ENCODE results near the gene NMNAT3.

Gene NMNAT3

DNA sequence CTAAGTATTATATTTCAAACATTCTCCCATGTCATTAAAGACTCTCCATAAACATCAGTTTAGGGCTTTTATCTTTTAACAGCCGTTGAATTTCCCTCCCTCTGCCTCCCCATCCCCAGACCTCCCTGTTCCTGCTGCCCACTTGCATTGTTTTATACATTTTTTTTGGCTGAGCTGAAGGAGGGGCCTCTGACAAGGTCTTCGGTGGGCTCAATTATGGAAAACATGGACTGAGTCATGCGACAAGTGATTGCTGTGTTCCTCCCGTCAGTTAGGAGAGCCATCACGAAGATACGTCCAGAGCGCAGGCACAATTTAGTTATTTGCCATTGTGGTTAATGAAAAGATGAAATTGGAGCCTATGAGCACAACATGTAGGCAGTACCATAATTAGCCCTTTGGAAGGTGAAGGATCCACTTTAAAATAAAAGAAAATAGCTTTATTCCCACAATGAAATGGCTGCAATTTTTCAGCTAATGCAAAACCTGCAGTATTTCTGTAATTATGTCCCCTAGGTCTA, 12.0 kb upstream of the NMNAT3 start:
- peaks cover 12% of the 10 kb centered on the region for H3K4me1 ChIP-seq (ENCODE audit: insufficient read depth, low read length)
- H3K36me3 ChIP-seq (ENCODE audit: insufficient read depth, low read length): no peaks in the 10 kb centered on the region
- no peaks in the 10 kb centered on the region for H3K9me3 ChIP-seq (ENCODE audit: low read length)
- H3K27me3 ChIP-seq (ENCODE audit: insufficient read depth, low read length): peaks cover 24% of the 10 kb centered on the region
- H3K4me3 ChIP-seq (ENCODE audit: low read length): no peak overlapping the region
- H2AFZ ChIP-seq (ENCODE audit: low read depth, low read length): no peak overlapping the region

DNA sequence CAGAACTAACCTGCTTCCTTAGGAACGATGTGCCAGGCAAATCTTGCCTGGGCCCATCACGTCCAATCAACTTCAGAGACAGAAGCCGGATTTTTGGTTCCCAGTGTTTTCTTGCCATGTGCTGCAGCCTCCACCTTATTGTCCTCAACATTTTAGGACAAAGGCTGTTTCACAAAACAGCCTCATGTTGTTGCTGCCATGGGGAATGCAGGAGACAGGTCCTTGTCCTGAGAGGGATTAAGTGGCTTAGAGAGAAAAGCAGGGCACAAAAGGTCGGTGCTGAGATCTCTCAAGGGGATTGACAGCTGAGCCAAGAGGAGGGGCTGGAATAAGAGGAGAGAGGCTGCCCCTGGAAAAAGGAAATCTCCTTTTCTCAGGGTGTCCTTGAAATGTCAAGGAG, 11.3 kb upstream of the NMNAT3 start:
- Histone ChIP-seq H2AFZ (ENCODE audit: low read depth, low read length) (no peak overlapping the region), H3K27me3 (ENCODE audit: insufficient read depth, low read length) (peaks cover 24% of the 10 kb centered on the region), H3K4me1 (ENCODE audit: insufficient read depth, low read length) (peaks cover 12% of the 10 kb centered on the region), H3K4me3 (ENCODE audit: low read length) (no peak overlapping the region), H3K36me3 (ENCODE audit: insufficient read depth, low read length) (no peaks in the 10 kb centered on the region), H3K9me3 (ENCODE audit: low read length) (no peaks in the 10 kb centered on the region)

DNA sequence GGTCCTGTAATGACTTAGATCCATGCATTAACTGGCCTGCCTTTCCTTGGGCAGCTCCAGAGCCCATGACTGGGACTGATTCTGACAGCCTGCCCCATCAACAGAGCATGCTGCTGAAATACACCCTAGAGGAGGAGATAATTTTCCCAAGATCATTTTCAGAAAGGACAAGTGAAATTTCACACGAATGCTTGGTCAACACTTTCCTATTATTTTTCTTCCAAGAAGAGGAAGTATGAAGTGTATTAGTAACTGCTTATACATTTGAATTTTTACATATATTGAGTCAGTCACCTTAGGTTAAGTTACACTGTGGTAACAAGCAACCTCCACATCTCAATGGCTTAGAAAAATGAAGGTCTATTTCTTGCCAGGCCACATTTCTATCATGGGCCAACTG, 9.7 kb upstream of the NMNAT3 start:
- Histone ChIP-seq H3K36me3 (ENCODE audit: insufficient read depth, low read length) (no peaks in the 10 kb centered on the region), H3K9me3 (ENCODE audit: low read length) (no peaks in the 10 kb centered on the region), H3K4me1 (ENCODE audit: insufficient read depth, low read length) (peaks cover 12% of the 10 kb centered on the region), H3K4me3 (ENCODE audit: low read length) (no peak overlapping the region), H3K27me3 (ENCODE audit: insufficient read depth, low read length) (peaks cover 16% of the 10 kb centered on the region), H2AFZ (ENCODE audit: low read depth, low read length) (no peak overlapping the region)

DNA sequence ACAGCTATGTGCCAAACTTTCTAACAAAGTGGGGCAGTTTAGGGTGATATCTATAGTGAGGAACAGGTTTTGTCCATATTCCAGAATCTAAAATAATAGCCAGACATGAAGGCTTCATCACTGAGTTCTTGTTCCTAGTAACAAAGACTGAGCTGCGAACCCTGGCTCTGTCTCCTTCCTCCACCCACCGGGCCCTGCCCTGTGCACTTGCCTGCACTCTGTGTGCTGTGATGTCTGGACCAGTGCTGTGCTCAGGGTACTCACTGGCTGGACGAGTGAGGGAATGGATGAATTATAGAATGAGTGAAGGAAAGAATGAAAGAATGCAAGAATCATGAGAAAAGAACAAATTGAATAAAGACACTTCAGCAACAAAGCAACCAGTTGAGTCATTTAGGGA, 8.9 kb upstream of the NMNAT3 start:
- H3K36me3 ChIP-seq (ENCODE audit: insufficient read depth, low read length): no peaks in the 10 kb centered on the region
- H3K4me1 ChIP-seq (ENCODE audit: insufficient read depth, low read length): peaks cover 12% of the 10 kb centered on the region
- no peaks in the 10 kb centered on the region for H3K9me3 ChIP-seq (ENCODE audit: low read length)
- H2AFZ ChIP-seq (ENCODE audit: low read depth, low read length): no peak overlapping the region
- H3K4me3 ChIP-seq (ENCODE audit: low read length): no peak overlapping the region
- H3K27me3 ChIP-seq (ENCODE audit: insufficient read depth, low read length): peaks cover 13% of the 10 kb centered on the region

DNA sequence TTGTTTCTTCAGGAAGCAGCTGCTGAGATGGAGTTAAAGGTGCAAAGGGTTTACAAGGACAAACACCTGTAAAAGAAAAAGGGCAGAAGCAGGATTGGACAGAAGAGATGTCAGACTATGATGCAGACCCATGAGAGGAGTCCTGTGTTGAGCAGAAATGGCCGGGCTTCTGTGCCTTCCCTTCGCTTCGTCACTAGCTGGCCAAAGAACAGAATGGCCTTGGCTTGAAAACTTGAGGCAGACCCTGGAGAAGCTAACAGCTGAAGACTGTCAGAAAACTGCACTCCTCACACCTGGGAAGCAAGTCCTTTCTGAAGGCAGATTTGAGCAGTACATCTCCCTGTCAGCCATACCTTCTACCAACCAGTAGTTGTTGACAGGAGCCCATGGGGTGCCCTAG, 8.4 kb upstream of the NMNAT3 start:
- Histone ChIP-seq H3K9me3 (ENCODE audit: low read length) (no peaks in the 10 kb centered on the region), H3K4me3 (ENCODE audit: low read length) (no peak overlapping the region), H3K36me3 (ENCODE audit: insufficient read depth, low read length) (no peaks in the 10 kb centered on the region), H2AFZ (ENCODE audit: low read depth, low read length) (no peak overlapping the region), H3K27me3 (ENCODE audit: insufficient read depth, low read length) (peaks cover 13% of the 10 kb centered on the region), H3K4me1 (ENCODE audit: insufficient read depth, low read length) (peaks cover 12% of the 10 kb centered on the region)

DNA sequence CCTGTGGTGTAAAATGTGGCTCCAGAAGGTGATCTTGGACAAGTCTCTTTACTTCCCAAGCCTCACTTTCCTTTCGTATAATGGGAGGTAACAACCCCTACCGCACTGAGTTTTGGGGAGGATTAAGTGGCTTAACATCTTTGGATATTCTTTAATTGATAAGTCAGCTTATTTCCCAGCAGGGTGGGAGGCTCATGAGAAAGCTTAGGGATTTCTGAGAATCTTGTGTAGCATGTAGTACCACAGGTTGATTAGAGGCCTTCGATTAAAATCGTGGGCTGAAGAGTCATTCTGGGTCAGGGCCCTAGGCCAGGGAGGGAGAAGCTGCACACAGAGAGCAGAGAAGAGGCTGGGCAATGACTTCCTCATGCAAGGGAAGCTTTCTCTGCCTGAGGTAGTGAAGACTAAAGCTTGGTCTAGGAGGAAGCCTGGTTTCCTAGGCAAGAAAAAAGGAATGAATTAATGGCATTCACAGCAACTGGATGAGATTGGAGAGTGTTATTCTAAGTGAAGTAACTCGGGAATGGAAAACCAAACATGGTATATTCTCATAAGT, 1.5 kb upstream of the NMNAT3 start:
- Histone ChIP-seq H3K27me3 (ENCODE audit: insufficient read depth, low read length) (peaks cover 19% of the 10 kb centered on the region), H3K36me3 (ENCODE audit: insufficient read depth, low read length) (no peaks in the 10 kb centered on the region), H2AFZ (ENCODE audit: low read depth, low read length) (no peak overlapping the region), H3K4me1 (ENCODE audit: insufficient read depth, low read length) (peaks cover 6% of the 10 kb centered on the region), H3K4me3 (ENCODE audit: low read length) (no peak overlapping the region), H3K9me3 (ENCODE audit: low read length) (no peaks in the 10 kb centered on the region)

DNA sequence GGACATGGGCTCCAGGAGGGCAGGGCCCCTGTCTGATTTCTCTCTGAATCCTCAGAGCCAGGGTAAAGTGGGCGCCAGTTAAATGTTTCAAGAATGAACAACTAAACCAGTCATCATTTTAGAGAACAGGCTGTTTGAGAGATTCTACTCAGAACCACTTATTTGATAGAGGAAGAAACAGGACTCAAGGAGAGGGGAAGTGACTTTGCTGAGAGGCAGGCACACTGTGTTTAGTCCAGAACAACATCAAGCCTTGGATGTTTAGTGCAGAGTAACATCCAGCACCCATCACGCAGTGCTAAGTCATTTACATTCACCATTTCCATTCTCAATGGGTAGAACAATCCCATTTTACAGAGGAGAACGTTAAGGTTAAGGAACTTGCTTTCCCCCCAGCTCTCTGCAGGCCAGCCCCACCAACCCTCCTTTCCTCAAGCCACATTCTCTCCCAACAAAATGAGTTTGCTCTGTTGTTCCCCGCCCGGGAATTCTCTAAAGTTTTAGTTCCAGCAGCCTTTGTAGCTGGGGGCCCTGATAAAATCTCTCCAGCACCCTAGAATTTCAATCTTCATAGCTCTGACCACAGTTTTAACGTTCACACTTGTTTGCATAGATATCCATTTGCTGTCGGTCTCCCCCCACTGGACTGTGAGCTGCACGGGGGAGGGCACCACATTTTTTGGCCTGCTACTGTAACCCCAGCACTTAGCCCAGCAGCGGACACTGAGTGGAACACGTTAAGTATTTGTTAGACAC, 962 bp downstream of the NMNAT3 start:
- no peaks in the 10 kb centered on the region for H3K9me3 ChIP-seq (ENCODE audit: low read length)
- H2AFZ ChIP-seq (ENCODE audit: low read depth, low read length): no peak overlapping the region
- no peak overlapping the region for H3K4me3 ChIP-seq (ENCODE audit: low read length)
- peaks cover 30% of the 10 kb centered on the region for H3K27me3 ChIP-seq (ENCODE audit: insufficient read depth, low read length)
- no peaks in the 10 kb centered on the region for H3K36me3 ChIP-seq (ENCODE audit: insufficient read depth, low read length)
- peaks cover 8% of the 10 kb centered on the region for H3K4me1 ChIP-seq (ENCODE audit: insufficient read depth, low read length)

DNA sequence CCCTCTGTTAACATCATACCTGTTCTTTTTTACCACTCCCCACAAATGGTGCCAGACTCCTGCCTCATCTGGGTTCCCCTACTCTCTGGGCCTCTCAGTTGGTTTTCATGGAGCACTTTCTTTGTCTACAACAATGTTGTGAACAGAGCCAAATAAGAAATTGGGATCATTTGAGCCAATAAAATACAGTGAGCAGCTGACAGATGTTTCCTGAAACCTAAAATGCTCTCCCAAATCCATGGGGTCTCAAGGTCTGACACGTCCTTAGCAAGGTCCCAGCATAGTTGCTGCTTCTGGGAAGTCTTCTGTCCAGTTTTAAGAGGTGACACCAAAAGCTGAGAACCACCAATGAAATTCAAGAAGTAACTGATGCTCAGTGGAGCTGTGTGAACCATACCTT, 1.7 kb downstream of the NMNAT3 start:
- no peaks in the 10 kb centered on the region for H3K36me3 ChIP-seq (ENCODE audit: insufficient read depth, low read length)
- H3K4me3 ChIP-seq (ENCODE audit: low read length): no peak overlapping the region
- no peaks in the 10 kb centered on the region for H3K9me3 ChIP-seq (ENCODE audit: low read length)
- H3K27me3 ChIP-seq (ENCODE audit: insufficient read depth, low read length): peaks cover 32% of the 10 kb centered on the region
- peaks cover 8% of the 10 kb centered on the region for H3K4me1 ChIP-seq (ENCODE audit: insufficient read depth, low read length)
- no peak overlapping the region for H2AFZ ChIP-seq (ENCODE audit: low read depth, low read length)

DNA sequence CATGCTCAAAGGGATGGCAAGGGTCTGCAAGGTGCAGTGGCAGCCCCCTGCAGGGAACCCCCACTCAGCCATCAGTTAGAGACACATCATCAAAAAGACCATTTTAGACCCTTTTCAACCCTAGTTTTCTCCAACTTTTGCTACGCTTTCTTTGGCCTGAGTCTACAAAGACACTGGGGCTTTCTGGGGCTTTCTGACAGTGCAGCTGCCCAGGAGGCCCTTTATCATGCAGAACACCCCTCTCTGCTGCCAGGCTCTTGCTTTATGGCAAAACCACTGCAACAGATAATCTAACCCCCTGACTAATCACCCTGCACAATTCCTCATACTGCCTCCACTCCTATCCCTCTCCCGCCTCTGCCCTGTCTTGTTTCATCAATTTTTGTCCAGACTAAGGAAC, 2.4 kb downstream of the NMNAT3 start:
- no peak overlapping the region for H2AFZ ChIP-seq (ENCODE audit: low read depth, low read length)
- H3K4me3 ChIP-seq (ENCODE audit: low read length): no peak overlapping the region
- peaks cover 8% of the 10 kb centered on the region for H3K4me1 ChIP-seq (ENCODE audit: insufficient read depth, low read length)
- H3K36me3 ChIP-seq (ENCODE audit: insufficient read depth, low read length): no peaks in the 10 kb centered on the region
- peaks cover 37% of the 10 kb centered on the region for H3K27me3 ChIP-seq (ENCODE audit: insufficient read depth, low read length)
- no peaks in the 10 kb centered on the region for H3K9me3 ChIP-seq (ENCODE audit: low read length)

DNA sequence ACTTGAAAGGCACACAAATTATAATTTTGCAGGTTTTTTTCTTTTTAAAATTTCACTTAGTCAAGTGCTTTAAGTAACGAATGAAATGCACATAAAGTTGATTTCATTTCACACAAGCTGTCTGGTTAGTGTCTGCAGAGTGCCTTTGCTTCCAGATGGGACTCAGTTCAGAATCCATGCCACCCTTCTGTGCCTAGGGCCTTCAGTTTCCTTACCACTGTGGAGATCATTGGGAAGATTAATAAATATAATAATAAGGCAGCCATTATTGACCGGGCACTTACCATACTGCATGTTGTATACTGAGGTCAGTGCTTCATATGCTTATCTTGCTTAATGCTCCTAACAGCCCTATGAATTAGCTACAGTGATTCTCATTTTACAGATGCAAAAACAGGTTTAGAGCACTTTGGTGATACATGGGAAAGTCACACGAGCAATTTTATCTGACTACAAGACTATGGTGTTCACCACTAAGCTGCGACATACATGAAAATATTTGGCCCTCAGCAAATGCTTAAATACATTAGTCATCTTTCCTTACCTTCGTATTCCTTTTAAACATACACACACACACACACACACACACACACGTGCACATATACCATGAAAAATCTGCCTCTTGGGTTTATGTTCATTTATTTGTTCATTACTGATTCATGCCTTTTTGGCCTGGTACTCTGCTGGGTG, 3.1 kb downstream of the NMNAT3 start:
- peaks cover 8% of the 10 kb centered on the region for H3K4me1 ChIP-seq (ENCODE audit: insufficient read depth, low read length)
- H3K4me3 ChIP-seq (ENCODE audit: low read length): no peak overlapping the region
- peaks cover 40% of the 10 kb centered on the region for H3K27me3 ChIP-seq (ENCODE audit: insufficient read depth, low read length)
- no peaks in the 10 kb centered on the region for H3K36me3 ChIP-seq (ENCODE audit: insufficient read depth, low read length)
- H3K9me3 ChIP-seq (ENCODE audit: low read length): no peaks in the 10 kb centered on the region
- no peak overlapping the region for H2AFZ ChIP-seq (ENCODE audit: low read depth, low read length)

DNA sequence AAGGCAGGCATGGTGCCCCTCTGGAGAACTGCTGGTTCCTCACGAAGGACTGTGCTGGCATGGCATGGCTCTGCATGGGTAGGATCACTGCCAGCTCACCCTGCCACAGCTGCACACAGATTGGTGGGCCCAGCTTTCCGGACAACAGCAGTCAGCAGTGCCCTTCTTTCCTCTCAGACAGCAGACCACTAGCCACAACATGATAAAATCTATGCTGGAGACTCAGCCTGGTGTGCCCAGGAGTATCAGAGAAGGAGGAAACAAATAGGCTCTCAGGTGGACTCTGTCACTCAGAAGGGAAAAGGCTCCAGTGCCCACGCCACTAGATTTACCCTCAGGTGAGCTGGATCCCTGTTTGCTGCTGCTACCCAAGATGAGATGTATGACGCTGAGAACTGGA, 4.9 kb downstream of the NMNAT3 start:
- Histone ChIP-seq H3K9me3 (ENCODE audit: low read length) (no peaks in the 10 kb centered on the region), H3K36me3 (ENCODE audit: insufficient read depth, low read length) (no peaks in the 10 kb centered on the region), H2AFZ (ENCODE audit: low read depth, low read length) (no peak overlapping the region), H3K4me1 (ENCODE audit: insufficient read depth, low read length) (peaks cover 8% of the 10 kb centered on the region), H3K27me3 (ENCODE audit: insufficient read depth, low read length) (peaks cover 35% of the 10 kb centered on the region), H3K4me3 (ENCODE audit: low read length) (no peak overlapping the region)

DNA sequence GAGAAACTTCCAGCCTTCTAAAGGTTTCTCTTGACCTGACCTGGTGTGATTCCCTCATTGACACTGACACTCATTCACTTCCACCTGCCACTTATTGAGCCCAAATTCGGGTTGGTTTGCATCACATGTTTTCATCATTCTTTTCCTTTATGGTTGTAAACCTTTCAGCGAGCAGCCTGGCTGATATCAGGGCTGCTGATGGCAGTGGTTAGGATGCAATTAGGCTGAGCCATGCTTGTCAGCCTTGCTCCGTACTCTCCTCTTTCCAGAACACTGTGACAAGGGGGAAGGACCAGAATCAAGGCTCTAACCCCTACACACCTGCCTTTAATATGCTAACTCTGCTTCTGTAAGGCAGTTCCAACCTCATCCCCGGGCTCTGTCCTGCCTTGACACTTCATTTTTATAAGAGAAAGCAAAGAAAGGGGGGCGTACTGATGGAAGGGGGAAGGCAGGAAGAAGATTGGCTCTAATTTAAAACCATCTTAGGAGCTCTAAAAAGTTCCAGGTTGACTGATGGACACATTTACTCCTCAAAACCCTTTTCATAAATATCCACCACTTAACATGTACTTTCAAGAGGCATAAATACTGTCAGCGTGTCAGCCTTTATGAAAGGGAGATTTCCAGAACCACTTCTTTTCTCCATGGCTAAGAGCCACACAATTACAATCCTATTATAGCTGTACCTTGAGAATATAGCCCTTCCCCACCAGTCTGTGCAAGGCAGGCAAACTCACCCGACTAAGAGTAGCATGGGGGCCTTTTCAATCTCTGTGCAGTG, 5.7 kb downstream of the NMNAT3 start:
- H3K36me3 ChIP-seq (ENCODE audit: insufficient read depth, low read length): no peaks in the 10 kb centered on the region
- H3K27me3 ChIP-seq (ENCODE audit: insufficient read depth, low read length): peaks cover 29% of the 10 kb centered on the region
- no peak overlapping the region for H2AFZ ChIP-seq (ENCODE audit: low read depth, low read length)
- no peaks in the 10 kb centered on the region for H3K9me3 ChIP-seq (ENCODE audit: low read length)
- H3K4me3 ChIP-seq (ENCODE audit: low read length): no peak overlapping the region
- peaks cover 8% of the 10 kb centered on the region for H3K4me1 ChIP-seq (ENCODE audit: insufficient read depth, low read length)

DNA sequence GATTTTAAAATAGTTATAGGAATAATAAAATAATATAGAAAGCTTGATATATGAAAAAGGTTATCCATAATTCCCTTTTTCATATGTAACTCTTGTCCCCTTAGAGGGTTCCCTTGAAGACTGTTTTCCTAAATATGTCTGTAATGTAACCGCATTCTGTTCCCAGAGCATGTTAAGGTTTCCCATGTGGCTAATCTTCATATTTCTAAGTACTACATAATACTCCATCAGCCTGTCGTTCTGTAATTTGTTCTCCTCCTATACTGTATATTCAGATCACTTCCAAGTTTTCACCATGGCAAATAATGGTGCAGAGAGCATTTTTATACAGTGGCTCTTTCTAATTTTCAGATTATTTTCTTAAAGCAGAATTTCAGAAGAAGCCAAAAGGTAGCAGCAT, 6.7 kb downstream of the NMNAT3 start:
- peaks cover 24% of the 10 kb centered on the region for H3K27me3 ChIP-seq (ENCODE audit: insufficient read depth, low read length)
- H3K9me3 ChIP-seq (ENCODE audit: low read length): no peaks in the 10 kb centered on the region
- H3K4me3 ChIP-seq (ENCODE audit: low read length): no peak overlapping the region
- H2AFZ ChIP-seq (ENCODE audit: low read depth, low read length): no peak overlapping the region
- no peaks in the 10 kb centered on the region for H3K36me3 ChIP-seq (ENCODE audit: insufficient read depth, low read length)
- H3K4me1 ChIP-seq (ENCODE audit: insufficient read depth, low read length): peaks cover 8% of the 10 kb centered on the region

Data from neuron (in vitro differentiated cells).